PFSK-1 (cell line): ENCODE results near the gene GAB1.

Source experiments
- FOXP2 ChIP-seq: optimal IDR thresholded peaks from 2 replicates; pipeline ENCODE3; 2011; ENCODE audit warnings: borderline replicate concordance, control low read depth, inconsistent platforms; ENCODE audit not compliant: insufficient read depth; ENCODE audit errors: extremely low read length, extremely low read depth
- POLR2AphosphoS5 ChIP-seq: IDR thresholded peaks from 2 replicates; pipeline ENCODE4 v1.6.1; 2012; ENCODE audit warnings: low read depth, mild to moderate bottlenecking, control low read depth, low read length, moderate library complexity
- REST ChIP-seq, 2 experiments: IDR thresholded peaks; 2 replicates each; pipeline versions ENCODE4 v1.6.1 to v1.8.0; 2011 to 2012; ENCODE audit warnings: low read depth in 2 of 2, low read length in 2 of 2, control low read depth in 1 of 2, inconsistent platforms in 1 of 2, mild to moderate bottlenecking in 1 of 2, moderate library complexity in 1 of 2; ENCODE audit not compliant: insufficient read depth in 1 of 2
- SIN3A ChIP-seq: IDR thresholded peaks from 2 replicates; pipeline ENCODE4 v1.6.1; 2012; ENCODE audit warnings: mild to moderate bottlenecking, low read length, moderate library complexity, borderline replicate concordance; ENCODE audit not compliant: insufficient read depth
- TAF1 ChIP-seq: IDR thresholded peaks from 2 replicates; pipeline ENCODE4 v1.6.1; 2012; ENCODE audit warnings: low read length, control low read depth, borderline replicate concordance; ENCODE audit not compliant: insufficient read depth

The GAB1 gene

GRCh38 chr4:143391261-143391660 is 54.6 kb downstream of the GAB1 start:
- no peak for TF ChIP-seq TAF1
- no peak for TF ChIP-seq POLR2AphosphoS5
- no peak for TF ChIP-seq REST (IDR thresholded peaks at IDR 0.05; ENCODE audit: insufficient read depth in 1 of 2, low read depth in 2 of 2, low read length in 2 of 2)

GRCh38 chr4:143391895-143392294 is 55.2 kb downstream of the GAB1 start:
- TF ChIP-seq TAF1: no peak
- TF ChIP-seq POLR2AphosphoS5: no peak
- no peak for TF ChIP-seq FOXP2
- no peak for TF ChIP-seq REST (IDR thresholded peaks at IDR 0.05; ENCODE audit: insufficient read depth in 1 of 2, low read depth in 2 of 2, low read length in 2 of 2)
- TF ChIP-seq SIN3A: no peak

GRCh38 chr4:143393195-143393594 is 56.5 kb downstream of the GAB1 start:
- no peak for TF ChIP-seq POLR2AphosphoS5
- TF ChIP-seq TAF1: no peak
- no peak for TF ChIP-seq REST (IDR thresholded peaks at IDR 0.05; ENCODE audit: insufficient read depth in 1 of 2, low read depth in 2 of 2, low read length in 2 of 2)
- no peak for TF ChIP-seq FOXP2
- TF ChIP-seq SIN3A: no peak

GRCh38 chr4:143394739-143395453 is 58.2 kb downstream of the GAB1 start:
- TF ChIP-seq POLR2AphosphoS5: no peak
- TF ChIP-seq TAF1: no peak
- no peak for TF ChIP-seq SIN3A
- TF ChIP-seq FOXP2: no peak
- TF ChIP-seq REST (IDR thresholded peaks at IDR 0.05; ENCODE audit: insufficient read depth in 1 of 2, low read depth in 2 of 2, low read length in 2 of 2): no peak

- TF ChIP-seq TAF1 (no peak), FOXP2 (no peak), POLR2AphosphoS5 (no peak), SIN3A (no peak), REST (IDR thresholded peaks at IDR 0.05; ENCODE audit: insufficient read depth in 1 of 2, low read depth in 2 of 2, low read length in 2 of 2) (no peak)
Measured at GRCh38 chr4:143396695-143397094, 60.0 kb downstream of the GAB1 start.
